Lung microvascular endothelial cell (primary cell): ENCODE results near the gene GAGE10. TPM values are rescaled to one million over a fixed set of nuclear protein-coding genes. Genes with fewer than 3 reads are reported as not detected.
"Not testable (repeated sequence)": the region's sequence is repeated elsewhere in the genome, so short reads cannot be mapped to it uniquely, and the experiment has no call there.

Experiments used
- DNase-seq, 2 donors: peaks; one replicate each; pipeline versions ENCODE4 v3.0.0 to v3.0.0-alpha.2; 2010; ENCODE audit warnings: low read depth in 2 of 2
- total RNA-seq: library from RNA; depleted of rRNA; stranded (reverse); fragments of >200 nt; gene quantifications from 2 replicates; pipeline ENCODE4 v1.2.1, GENCODE V29; 2014

GAGE10 gene
- total RNA-seq, 1 donor from 2014 or later, result not detected

DNA sequence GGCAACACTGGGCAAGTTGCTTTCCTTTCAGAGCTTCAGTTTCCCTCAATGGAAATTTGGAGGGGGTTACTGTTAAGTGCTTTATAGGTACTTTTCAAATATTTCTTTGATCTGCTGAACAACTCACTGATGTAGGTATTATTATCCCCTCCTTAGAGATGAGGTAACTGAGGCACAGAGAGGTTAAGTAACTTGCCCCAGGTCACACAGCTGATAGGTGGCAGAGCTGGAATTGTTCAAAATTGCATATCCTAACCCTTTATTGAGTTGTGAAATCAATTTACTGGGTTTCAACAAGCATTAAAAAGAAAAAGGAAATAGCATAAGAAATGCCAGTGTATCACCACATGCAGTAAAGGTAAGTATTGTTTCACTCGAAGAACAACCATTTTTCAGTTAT is 27.2 kb upstream of the GAGE10 start:
- DNase-seq, result no peak

DNA sequence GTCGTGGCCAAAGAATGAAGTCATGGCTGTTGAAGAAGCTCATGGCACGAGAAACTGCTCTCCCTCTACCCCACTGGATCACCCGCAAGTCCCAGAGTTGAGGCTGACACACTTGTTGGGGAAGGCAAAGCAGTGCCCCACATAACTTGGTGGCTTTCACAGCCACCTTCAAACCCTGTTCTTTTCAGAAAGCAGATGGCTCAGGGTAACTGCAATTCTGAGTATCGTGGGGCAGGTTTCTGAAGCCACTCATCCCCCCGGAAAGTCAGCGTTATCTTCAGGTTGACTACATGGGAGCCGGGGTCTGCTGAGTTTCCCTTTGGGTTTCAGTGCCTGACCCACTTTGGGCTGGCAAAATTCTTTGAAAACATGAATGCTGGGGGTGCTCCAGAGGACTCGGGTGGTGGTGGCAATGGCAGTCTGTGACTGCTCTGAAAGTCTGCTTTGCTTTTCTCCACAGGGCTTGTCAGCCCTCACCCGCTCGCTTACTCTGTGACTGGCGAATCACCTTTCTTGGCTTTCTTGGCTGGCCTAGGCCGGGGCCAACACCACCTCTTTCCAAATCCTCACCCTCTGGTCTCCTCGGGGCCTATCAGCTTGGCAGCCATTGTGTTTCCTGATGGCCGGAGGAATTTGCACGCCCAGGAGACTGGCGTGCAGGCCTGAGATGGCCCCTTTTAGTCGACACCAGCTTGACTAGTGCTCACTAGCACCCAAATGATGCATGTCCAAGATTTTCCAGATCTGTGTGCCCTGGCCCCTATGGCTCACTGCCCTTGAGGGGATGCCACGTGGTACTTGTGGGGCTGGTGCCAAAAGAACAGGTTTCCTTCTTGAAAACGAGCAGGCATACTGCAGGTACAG is 26.5 kb upstream of the GAGE10 start:
- DNase-seq, result no peak

DNA sequence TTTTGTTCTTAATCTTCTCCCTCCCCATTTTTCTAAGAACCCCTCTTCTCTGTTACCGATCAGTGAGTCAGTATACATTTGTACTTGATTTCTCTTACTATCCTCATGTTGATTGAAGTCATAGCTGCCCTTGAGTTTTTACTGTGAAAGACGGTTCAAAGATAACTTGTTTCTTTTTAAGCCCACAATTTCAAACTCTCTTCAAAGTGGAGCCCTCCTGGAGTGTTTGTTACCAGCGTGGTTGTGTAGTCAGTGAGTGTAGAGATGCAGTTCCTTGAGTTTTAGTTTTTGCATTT is 26.0 kb upstream of the GAGE10 start:
- no peak for DNase-seq

DNA sequence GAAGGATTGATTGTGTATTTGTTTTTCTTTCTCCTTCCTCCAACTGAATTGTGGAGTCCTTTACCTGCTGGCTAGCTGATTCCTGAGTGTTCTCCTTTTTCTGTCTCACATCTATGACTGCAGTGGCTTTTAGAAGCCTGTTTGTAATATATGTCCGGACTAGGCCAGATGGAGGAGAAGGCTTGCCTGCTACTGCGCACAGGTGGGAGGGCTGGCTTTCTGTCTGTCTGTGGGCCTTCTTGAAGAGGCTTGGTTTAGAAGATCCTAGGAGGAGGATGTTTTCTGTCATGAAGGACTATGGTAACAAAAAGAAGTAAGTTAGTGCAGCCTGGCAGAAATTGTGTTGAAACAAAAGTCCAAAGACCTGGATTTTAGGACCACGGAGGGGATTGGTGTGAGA is 25.4 kb upstream of the GAGE10 start:
- no peak for DNase-seq

DNA sequence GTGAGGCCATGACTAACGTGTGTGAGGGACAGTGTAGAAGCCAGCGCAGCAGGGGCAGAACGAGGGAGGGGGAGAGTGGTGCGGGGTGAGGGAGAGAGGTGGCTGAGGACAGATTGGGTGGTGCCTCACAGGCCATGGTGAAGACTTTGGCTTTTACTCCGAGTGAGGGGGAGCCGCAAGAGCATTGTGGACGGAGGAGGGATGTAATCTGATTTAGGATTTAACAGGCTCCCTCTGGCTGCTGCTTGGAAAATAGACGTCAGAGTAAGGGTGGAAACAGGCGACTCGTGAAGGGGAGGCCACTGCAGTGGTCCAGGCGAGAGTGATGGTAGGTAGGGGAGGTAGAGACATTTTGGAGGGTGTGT is 20.8 kb upstream of the GAGE10 start:
- DNase-seq, result peak in 1 of 2 donors; percentile 15

DNA sequence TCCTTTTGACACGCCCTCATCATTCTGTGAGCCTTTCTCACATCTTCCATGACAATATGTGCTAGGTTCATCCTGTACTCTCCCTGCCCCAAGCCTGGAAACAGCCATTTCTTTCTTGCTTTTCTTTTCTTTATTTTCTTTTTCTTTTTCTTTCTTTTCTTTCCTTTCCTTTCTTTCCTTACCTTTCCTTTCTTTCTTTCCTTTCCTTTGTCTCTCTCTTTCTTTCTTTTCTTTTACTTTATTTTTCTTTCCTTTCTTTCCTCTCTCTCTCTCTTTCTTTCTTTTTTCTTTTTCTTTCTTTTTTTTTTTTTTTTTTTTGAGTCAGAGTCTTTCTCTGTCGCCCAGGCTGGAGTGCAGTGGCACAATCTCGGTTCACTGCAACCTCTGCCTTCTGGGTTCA is 19.2 kb upstream of the GAGE10 start:
- DNase-seq, result no peak

DNA sequence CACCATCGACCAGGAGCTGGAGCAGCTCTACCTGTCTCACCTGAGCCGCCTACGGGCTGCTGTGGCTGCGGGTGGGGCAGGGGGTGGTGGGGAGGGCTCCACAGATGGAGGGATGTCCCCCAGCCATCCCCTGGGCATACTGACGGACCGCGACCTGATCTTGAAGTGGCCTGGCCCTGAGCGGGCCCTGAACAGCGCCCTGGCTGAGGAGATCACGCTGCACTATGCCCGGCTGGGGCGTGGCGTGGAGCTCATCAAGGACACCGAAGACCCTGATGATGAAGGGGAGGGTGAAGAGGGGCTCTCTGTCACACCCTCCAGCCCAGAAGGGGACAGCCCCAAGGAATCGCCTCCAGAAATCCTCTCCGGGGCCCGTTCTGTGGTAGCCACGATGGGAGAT is 17.3 kb upstream of the GAGE10 start:
- DNase-seq, result no peak

DNA sequence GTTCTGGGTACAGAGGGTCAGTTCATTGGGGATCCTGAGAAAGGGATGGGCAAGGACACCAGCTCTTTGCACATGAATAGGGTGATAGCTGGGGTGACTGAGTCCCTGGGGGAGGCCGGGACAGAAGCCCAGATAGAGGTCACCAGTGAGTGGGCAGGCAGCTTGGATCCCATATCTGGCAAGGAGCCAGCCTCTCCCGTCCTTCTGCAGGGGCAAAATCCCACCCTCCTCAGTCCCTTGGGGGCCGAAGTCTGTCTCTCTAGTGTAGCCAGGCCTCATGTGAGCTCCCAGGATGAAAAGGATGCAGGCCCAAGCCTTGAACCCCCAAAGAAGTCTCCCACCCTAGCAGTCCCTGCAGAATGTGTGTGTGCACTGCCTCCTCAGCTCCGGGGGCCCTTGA is 16.9 kb upstream of the GAGE10 start:
- DNase-seq, result no peak

DNA sequence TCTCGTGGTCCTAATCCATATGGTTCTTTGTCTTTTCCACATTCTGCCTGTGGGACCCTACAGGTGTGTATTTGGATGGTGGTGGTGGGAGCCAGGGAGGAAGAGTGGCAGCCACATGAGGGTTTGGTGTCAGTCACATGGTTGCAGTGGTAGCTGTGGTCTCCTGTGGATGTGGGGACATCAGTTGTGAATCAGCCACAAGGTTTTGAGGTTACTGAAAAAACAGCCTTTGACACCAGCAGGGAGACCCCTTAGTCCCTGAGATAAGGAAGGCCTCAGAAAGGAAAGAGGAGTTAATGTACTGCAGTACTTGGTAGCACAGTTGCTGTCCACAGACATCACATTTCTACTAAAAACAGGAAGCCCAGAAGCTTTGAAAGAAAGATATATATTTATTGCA is 15.8 kb upstream of the GAGE10 start:
- no peak for DNase-seq

DNA sequence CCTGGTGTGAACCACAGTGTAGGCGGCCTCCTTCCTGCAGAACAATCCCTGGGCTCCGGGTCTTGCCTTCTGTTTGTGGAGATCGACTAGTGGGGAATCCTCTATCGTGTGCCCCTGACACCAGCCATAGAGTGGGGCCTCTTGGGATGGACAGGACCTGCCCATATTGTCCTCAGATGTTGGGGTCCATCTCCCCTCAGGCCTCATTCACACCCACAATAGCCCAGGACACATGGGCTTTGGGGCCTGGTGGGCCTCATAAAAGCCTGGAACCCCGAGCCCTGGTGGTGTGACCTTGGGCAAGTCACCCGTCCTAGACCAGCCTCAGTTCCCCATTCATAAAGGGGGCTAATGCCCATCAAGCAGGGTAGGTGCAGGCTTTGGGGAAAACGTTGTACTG is 13.2 kb upstream of the GAGE10 start:
- DNase-seq, result no peak

DNA sequence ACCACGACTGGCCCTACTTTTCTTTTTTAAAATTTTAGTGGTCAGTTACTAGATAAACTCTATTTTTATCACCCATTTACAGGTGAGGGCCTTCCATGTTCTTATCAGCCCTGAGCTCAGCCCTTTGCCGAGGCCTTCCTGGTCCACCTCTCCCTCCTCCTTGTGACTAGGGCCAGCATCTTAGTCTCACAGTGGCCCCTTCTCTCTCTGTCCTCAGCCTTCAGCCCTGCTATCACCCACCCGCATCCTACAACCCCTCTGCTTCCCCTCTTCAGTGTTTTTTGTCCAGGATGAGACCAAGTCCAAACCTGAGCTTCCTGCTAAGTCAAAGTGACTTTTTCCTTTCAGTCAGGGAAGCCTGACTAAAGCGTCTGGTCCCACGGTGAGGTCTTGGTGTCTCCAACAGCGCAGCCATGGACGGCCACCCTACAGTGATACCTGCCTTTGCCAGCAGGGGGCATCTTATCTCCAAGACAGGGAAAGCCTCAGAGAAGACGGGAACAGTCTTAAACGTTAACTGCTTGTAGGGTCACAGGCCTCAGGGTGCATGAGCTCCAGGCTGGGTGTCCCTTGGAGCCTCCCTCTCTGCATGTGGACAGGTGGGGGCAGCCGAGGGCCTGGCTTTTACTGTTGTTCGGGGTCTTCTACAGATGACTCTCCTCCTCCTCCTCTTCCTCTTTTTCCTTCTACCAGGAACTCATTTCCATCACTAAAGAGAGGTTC is 11.7 kb upstream of the GAGE10 start:
- peak; percentile 50 to 55 for DNase-seq

DNA sequence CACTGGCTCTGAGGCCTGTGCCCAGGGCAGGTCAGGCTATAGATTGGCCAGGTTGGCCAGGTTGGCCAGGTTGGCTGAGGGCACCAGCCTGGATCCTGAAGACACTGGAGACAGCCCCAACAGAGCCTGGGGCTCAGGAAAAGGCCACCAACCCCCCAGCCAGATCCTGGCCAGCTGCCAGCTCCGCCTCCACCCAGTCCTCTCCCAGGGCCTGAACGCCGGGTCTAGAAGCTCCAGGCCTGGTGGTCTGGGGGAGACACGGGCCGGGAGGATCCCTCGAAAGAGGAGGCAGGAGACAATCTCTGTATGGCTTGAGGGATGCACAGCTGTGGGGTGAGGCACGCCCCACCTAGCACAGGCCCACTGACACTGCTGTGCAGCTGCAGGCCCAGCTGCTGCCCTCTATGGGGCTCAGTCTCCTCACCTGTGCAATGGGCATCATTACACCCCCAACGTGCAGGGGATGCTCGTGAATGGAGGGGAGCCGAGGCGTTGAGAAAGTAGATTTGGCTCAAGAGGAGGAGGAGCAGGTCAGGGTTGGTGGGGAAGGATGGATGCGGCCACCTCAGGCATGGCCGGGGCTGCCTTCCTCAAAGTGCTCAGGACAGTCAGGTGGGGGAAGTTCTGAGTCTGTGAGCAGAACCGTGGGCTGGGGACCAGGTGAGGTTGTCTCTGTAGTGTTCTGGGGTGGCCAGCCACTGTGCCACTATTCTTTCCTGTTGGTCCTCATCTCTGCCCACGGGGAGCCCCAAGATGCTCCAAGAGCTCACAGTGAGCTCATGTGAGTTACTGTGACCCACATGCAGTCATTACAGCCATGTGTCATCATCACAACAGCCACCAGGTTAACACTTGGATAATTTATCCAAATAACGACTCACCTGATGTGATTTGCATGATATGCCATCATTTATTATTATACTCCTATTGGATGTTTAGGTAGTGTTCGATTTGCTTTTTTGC is 10.8 kb upstream of the GAGE10 start:
- no peak for DNase-seq

DNA sequence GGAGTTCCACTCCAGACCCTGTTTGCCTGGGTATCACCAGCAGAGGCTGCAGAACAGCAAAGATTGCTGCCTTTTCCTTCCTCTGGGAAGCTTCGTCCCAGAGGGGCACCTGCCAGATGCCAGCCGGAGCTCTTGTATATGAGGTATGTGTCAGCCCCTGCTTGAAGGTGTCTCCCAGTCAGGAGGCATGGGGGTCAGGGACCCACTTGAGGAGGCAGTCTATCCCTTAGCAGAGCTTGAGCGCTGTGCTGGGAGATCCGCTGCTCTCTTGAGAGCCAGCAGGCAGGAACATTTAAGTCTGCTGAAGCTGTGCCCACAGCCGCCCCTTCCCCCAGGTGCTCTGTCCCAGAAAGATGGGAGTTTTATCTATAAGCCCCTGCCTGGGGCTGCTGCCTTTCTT is 4.2 kb upstream of the GAGE10 start:
- DNase-seq, result not testable (repeated sequence)

DNA sequence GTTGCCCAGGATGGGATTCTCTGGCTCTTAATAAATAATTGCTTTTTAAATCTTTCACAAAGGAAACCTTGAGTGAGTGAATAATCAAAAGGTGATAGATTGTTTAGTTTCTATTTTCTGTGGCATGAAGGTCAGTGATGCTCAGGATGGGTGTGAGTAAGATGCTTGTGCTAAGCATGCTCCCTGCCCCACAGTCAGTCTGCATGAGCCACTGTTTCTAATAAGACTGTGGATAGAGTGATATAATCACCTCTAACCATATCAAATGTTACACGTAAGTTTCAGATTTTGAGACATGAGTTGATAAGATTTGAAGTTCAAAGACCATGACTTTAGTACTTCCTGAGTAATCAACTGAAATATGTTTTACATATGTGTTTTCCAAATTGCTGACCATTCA is 2.7 kb upstream of the GAGE10 start:
- DNase-seq, result no peak

DNA sequence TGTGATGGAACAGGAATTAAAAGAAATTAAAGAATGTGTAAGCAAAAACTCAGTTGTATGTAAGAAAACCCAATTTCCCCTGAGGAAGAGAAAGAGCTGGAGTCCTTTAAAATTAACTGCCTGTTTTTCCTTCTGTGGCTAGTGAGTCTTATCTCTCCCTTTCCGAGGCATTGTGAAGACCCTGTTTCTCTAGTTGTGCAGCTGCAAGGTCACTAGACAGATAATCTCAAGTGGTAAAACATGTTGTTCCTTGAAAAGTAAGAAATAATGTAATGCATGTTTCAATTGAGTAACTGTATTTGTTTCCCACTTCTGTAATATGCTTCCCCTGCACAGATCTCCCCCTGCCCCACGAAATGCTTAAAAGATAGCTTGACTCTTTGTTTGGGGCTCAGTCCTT is 4.3 kb downstream of the GAGE10 start:
- DNase-seq, result not testable (repeated sequence)

DNA sequence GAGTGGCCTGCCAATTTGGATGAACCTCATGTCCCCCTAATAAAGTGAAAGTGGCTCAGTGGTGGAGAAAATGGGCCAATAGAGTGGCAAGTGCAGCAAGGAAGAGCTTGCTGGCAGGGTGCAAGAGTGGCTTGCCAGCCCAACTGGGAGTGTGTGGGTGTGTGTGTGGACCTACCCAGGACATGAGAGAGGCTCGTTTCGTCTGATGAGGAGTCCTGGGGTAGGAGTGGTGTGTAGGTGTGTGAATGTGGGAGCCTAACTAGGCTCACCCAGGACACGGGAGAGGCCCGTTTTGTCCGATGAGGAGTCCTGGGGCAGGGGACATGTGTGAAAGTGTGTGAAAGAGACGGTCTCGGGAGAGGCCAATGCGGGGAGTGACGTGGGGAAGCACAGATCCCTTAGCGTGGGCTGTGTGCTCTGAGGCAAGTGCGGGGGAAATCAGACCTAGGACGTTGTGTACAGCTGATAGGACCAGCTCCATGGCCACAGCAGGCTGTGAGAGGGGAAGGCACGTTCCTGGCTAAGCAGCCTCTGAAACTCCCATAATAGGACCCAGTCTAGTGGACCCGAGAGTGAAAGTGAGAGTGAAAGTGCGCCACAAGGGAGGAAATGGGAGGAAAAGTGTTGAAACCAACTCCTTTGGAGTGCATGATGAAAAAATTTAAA is 5.3 kb downstream of the GAGE10 start:
- peak; percentile 23 to 45 for DNase-seq

DNA sequence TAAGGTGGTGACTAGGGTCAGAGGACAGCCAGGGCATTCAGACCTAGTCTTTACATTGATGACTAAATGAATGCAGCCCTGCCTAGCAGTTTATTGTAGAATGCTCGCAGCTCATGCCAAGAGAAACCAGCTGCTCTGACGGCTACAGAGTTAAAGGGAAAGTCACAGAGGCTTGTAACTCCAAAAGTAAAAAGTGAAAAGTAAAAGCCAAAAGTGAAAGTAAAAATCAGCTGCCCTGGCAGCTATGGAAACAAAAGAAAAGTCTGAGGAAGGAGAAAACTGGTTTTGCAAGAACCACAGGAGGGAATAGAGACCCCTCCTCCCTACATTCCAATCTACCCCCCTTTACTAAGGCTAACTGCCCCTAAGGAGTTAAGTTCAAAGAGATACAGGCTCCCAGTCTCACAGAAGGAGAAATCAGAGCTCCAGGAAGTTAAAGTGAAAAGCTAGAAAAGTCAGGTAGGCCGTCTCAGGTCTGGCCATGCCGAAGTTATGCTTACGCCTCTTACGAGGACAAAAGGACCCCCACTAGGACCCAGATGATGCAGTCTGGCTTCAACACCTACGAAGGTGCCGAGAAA is 6.0 kb downstream of the GAGE10 start:
- peak; percentile 16 to 36 for DNase-seq

DNA sequence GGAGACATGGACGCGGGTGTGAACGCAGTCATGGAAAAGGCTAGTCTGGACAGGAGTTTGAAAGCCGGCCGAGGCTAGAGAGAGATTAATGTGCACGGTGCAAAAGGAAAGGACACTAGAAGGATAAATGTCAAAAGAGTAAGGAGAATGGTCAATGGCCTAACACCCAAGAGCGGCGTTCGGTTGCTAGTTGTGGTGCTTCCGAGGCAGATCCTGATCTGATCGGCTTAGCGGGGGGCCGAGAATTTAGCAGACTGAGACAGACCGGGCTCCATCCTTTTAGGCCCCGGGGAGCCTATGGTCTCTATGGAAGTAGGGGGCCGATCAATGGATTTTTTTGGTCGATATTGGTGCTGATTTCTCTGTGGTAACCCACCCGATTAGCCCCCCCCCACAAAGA is 6.9 kb downstream of the GAGE10 start:
- no peak for DNase-seq

DNA sequence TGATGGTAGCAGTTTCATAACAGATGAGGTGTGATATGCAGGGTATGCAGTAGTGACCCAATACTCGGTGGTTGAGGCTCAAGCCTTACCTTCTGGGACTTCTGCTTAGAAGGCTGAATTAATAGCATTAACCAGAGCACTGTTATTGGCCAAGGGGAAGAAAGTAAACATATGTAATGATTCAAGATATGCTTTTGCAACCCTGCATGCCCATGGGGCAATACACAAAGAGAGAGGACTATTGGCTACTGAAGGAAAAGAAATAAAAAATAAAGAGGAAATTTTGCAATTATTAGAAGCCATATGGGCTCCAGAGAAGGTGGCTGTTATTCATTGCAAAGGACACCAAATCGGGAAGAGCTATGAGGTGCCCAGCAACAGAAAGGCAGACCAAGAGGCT is 8.7 kb downstream of the GAGE10 start:
- DNase-seq, result no peak

DNA sequence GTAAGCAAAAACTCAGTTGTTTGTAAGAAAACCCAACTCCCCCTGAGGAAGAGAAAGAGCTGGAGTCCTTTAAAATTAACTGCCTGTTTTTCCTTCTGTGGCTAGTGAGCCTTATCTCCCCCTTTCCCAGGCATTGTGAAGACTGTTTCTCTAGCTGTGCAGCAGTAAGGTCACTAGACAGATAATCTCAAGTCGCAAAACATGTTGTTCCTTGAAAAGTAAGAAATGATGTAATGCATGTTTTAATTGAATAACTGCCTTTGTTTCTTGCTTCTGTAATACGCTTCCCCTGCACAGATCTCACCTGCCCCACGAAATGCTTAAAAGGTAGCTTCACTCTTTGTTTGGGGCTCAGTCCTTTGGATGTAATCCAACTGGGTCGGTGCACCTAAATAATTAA is 12.6 kb downstream of the GAGE10 start:
- no peak for DNase-seq

DNA sequence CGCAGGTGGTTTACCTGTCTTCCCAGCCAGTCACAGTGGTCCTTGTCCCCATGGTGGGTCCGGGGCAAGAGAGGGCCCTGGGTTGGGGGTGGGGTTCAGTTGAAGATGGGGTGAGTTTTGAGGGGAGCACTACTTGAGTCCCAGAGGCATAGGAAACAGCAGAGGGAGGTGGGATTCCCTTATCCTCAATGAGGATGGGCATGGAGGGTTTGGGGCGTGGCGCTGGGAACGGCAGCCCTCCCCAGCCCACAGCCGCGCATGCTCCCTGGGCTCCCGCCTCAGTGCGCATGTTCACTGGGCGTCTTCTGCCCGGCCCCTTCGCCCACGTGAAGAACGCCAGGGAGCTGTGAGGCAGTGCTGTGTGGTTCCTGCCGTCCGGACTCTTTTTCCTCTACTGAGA is 18.3 kb downstream of the GAGE10 start, which contains the start of gene GAGE12J:
TSS of gene GAGE12J (plus strand) at position 301 of the 400 bp plus-strand sequence. CDS start 1,157 bp downstream, outside the sequence.
- not testable (repeated sequence) for DNase-seq
